Heart right ventricle (tissue), 16 donors: ENCODE data around the gene MLYCD. TPM values are rescaled to one million over a fixed set of nuclear protein-coding genes. Genes with fewer than 3 reads are reported as not detected.
"Not testable (repeated sequence)": the region's sequence is repeated elsewhere in the genome, so short reads cannot be mapped to it uniquely, and the experiment has no call there.

Experiments used
- ATAC-seq, 8 donors: fragments of 200-7000 bp; cut with Tn5 transposase; one replicate each; pipeline ENCODE4 v1.9.1; 2020; ENCODE audit warnings: mild to moderate bottlenecking in 8 of 8, moderate library complexity in 8 of 8, moderate number of reproducible peaks in 1 of 8
- DNase-seq, 2 donors: peaks; one replicate each; pipeline ENCODE4 v3.0.0-alpha.2; 2020
- H3K27ac ChIP-seq, 10 donors: fragments of 200-600 bp; sonication (generic) in 2 of 10; one replicate each; pipeline versions ENCODE4 v1.5.0 to v1.8.0; 2020 to 2022; ENCODE audit warnings: mild to moderate bottlenecking in 3 of 10
- H3K27me3 ChIP-seq, 7 donors: fragments of 200-600 bp; one replicate each; pipeline ENCODE4 v1.8.0; 2021 to 2022; ENCODE audit warnings: mild to moderate bottlenecking in 2 of 7
- H3K36me3 ChIP-seq, 9 donors: fragments of 200-600 bp; sonication (generic) in 1 of 9; one replicate each; pipeline versions ENCODE4 v1.5.0 to v1.8.0; 2020 to 2022; ENCODE audit warnings: mild to moderate bottlenecking in 2 of 9
- H3K4me1 ChIP-seq, 9 donors: fragments of 200-600 bp; sonication (generic) in 1 of 9; one replicate each; pipeline versions ENCODE4 v1.5.0 to v1.8.0; 2020 to 2022; ENCODE audit warnings: mild to moderate bottlenecking in 4 of 9
- H3K4me3 ChIP-seq, 10 donors: fragments of 200-600 bp; sonication (generic) in 2 of 10; one replicate each; pipeline versions ENCODE4 v1.5.0 to v1.8.0; 2020 to 2022; ENCODE audit warnings: mild to moderate bottlenecking in 7 of 10, moderate library complexity in 2 of 10
- H3K9me3 ChIP-seq, 11 donors: fragments of 200-600 bp in 10 of 11; sonication (generic) in 2 of 11; one replicate each; pipeline versions ENCODE4 v1.5.0 to v1.8.0; 2013 to 2022; ENCODE audit warnings: mild to moderate bottlenecking in 2 of 11, control low read depth in 1 of 11, moderate library complexity in 1 of 11
- CTCF ChIP-seq, 9 donors: fragments of 200-600 bp; sonication (generic) in 2 of 9; IDR thresholded peaks; one replicate each; pipeline versions ENCODE4 v1.5.0 to v1.8.0; 2021 to 2022; ENCODE audit warnings: antibody characterized with exemption in 9 of 9, mild to moderate bottlenecking in 5 of 9, moderate library complexity in 1 of 9
- WGBS, 2 donors: extraction: QIAGEN DNeasy Blood & Tissue Kit; methylation state at CpG; one replicate each; pipeline ENCODE4 v1.1.7; 2013; ENCODE audit warnings: inconsistent platforms in 1 of 2; 5-methylcytosine and 5-hydroxymethylcytosine counted together
- intact Hi-C, 10 donors: fragments of 100-400 bp; cut with DNase I; formaldehyde crosslinking; loops; one replicate each; pipeline versions ENCODE4 v1.11.1 to v1.14.2; 2022
- polyA plus RNA-seq, 2 donors: library from polyadenylated mRNA; stranded (reverse); fragments of 200-250 nt; gene quantifications; one replicate each; pipeline ENCODE4 v1.2.3, GENCODE V29; 2013
- total RNA-seq, 10 donors: library from RNA; stranded (reverse); fragmentation: NEBNext Ultra II Directional in 3 of 10; extraction: Animal tissue kit (Norgen Biotek cat#: 25700) in 3 of 10; gene quantifications; one replicate each; pipeline versions ENCODE4 v1.2.1 to v1.2.4, GENCODE V29; 2021 to 2023
- donor health status: Arrhythmogenic right ventricular cardiomyopathy.
- donor health status: ischemic (EF 13 %, LVEDD 7.1; RV severe dilation, severe dysfunction).
- donor health status: healthy with polysubstance abuse.
- donor health status: DM: no; HTN: yes; CAD: no.
- donor health status: DM: no; HTN: no; CAD: no.
- donor health status: ischemic (EF 25% LVEDD 6.9; RV normal size, moderate dysfunction).
- donor health status: ischemic (EF 25% LVEDD 5.7; RV mildly dilated, moderate dysfunction).
- donor health status: healthy.
- donor health status: DM: yes; HTN: yes; CAD: no.
- donor health status: Ischemic cardiomyopathy.
- donor health status: ischemic (EF 35%, LVEDD 5.7; RV mildly dilated, moderate dysfunction).
- donor health status: nonischemic (EF 11% LVEDD 7.7; RV severe dilation, severe dysfunction).
- donor health status: DM: yes; HTN: yes; CAD: no.
- donor health status: PGD.
- donor health status: ischemic (EF 29% LVEDD 5.4; RV normal size, mild dysfunction).
- donor health status: nonischemic (EF 23%, LVEDD 6.1; RV moderate dilation, normal function).

The MLYCD gene
- total and polyA plus RNA-seq, 12 donors = 13.5 to 58.0 (median 38.6) TPM

- no peak for TF ChIP-seq CTCF (IDR thresholded peaks at IDR 0.05)
- no peak overlapping the region for H3K4me3 ChIP-seq
- peak overlapping the region in 3 of 10 donors; percentile 19 to 60 (median 23) for H3K27ac ChIP-seq
- DNase-seq (no peak), ATAC-seq (peak in 4 of 8 donors; percentile 29 to 48 (median 34))
- H3K4me1 ChIP-seq = peaks cover 0 to 20% (median 11%) of the 10 kb centered on the region in 9 donors
- no peaks in the 10 kb centered on the region for H3K36me3 ChIP-seq
- H3K27me3 ChIP-seq = no peaks in the 10 kb centered on the region
- H3K9me3 ChIP-seq = no peaks in the 10 kb centered on the region
- intact Hi-C loops = no loop called here
- WGBS, 2 donors = 55 to 70% methylated on average over 12 of the region's 12 CpGs
Observed at GRCh38 chr16:83939266-83939855, 40.4 kb downstream of the MLYCD start.

- ATAC-seq = no peak
- intact Hi-C loops = no loop called here
- Histone ChIP-seq H3K27ac (no peak overlapping the region), H3K4me1 (peaks cover 0 to 20% (median 11%) of the 10 kb centered on the region in 9 donors), H3K9me3 (no peaks in the 10 kb centered on the region), H3K36me3 (no peaks in the 10 kb centered on the region), H3K27me3 (no peaks in the 10 kb centered on the region), H3K4me3 (no peak overlapping the region)
- TF ChIP-seq CTCF (IDR thresholded peaks at IDR 0.05) = no peak
- 63 to 71% methylated on average over 12 of the region's 12 CpGs for WGBS, 2 donors
- no peak for DNase-seq
Observed at GRCh38 chr16:83940119-83940518, 41.2 kb downstream of the MLYCD start.

GRCh38 chr16:83940630-83941378 is 41.9 kb downstream of the MLYCD start:
- no peak overlapping the region for H3K27ac ChIP-seq
- H3K36me3 ChIP-seq = no peaks in the 10 kb centered on the region
- WGBS, 2 donors = 82 to 86% methylated on average over 28 of the region's 28 CpGs
- no peak overlapping the region for H3K4me3 ChIP-seq
- DNase-seq = no peak
- no peaks in the 10 kb centered on the region for H3K27me3 ChIP-seq
- intact Hi-C loops = no loop called here
- H3K9me3 ChIP-seq = no peaks in the 10 kb centered on the region
- TF ChIP-seq CTCF (IDR thresholded peaks at IDR 0.05) = no peak
- ATAC-seq = no peak
- H3K4me1 ChIP-seq = peaks cover 0 to 20% (median 11%) of the 10 kb centered on the region in 9 donors

GRCh38 chr16:83941546-83941945 is 42.6 kb downstream of the MLYCD start:
- H3K4me1 ChIP-seq = peaks cover 0 to 20% (median 11%) of the 10 kb centered on the region in 9 donors
- H3K27ac ChIP-seq, H3K27me3 ChIP-seq, H3K9me3 ChIP-seq, intact Hi-C loops, H3K4me3 ChIP-seq, DNase-seq, H3K36me3 ChIP-seq, ATAC-seq: not testable (repeated sequence)
- 96 to 98% methylated on average over 9 of the region's 9 CpGs for WGBS, 2 donors

GRCh38 chr16:83942074-83942473 is 43.2 kb downstream of the MLYCD start:
- Histone ChIP-seq H3K4me1 (peaks cover 0 to 20% (median 11%) of the 10 kb centered on the region in 9 donors), H3K27me3 (no peaks in the 10 kb centered on the region), H3K27ac (no peak overlapping the region), H3K4me3 (no peak overlapping the region), H3K36me3 (no peaks in the 10 kb centered on the region), H3K9me3 (no peaks in the 10 kb centered on the region)
- WGBS, 2 donors = 89 to 96% methylated on average over 14 of the region's 14 CpGs
- ATAC-seq (no peak), DNase-seq (no peak)
- no peak for TF ChIP-seq CTCF (IDR thresholded peaks at IDR 0.05)
- intact Hi-C loops = no loop called here
